H1 (cell line): Measurements from ENCODE around the gene LARP1. TPM values are rescaled to one million over a fixed set of nuclear protein-coding genes. Genes with fewer than 3 reads are reported as not detected.

Experiments
- CTCF ChIA-PET: fragments of 300-600 bp; sonication (Branson Sonifier 250); formaldehyde crosslinking; loops from one replicate; lab custom pipeline; 2021; ENCODE audit not compliant: partially characterized antibody; lab: Charles Lee
- POLR2A ChIA-PET: fragments of 300-600 bp; sonication (Branson Sonifier 250); formaldehyde crosslinking; loops from one replicate; lab custom pipeline; 2021; ENCODE audit warnings: inconsistent platforms; ENCODE audit not compliant: partially characterized antibody; lab: Charles Lee
- DNase-seq, 2 experiments: peaks; one replicate each; pipeline versions ENCODE4 v3.0.0 to v3.0.0-alpha.2; 2010 to 2022; ENCODE audit warnings: low spot score in 2 of 2, low read depth in 1 of 2, mixed read lengths in 1 of 2
- FAIRE-seq: peaks from 2 replicates; lab custom pipeline; 2011; peaks lifted over from hg19 to GRCh38; lab: Jason Lieb, UNC
- H2AFZ ChIP-seq: 2 replicates; pipeline ENCODE4 v1.8.1; 2012; ENCODE audit warnings: low read length, inconsistent platforms
- H2AK5ac ChIP-seq: 2 replicates; pipeline ENCODE4 v1.6.1; 2013; ENCODE audit warnings: low read depth, low read length
- H2BK120ac ChIP-seq: replicated peaks from 2 replicates; pipeline ENCODE3; 2013; ENCODE audit warnings: low read depth, low read length, inconsistent platforms
- H2BK12ac ChIP-seq: 2 replicates; pipeline ENCODE4 v1.6.1; 2013; ENCODE audit warnings: low read depth, low read length
- H2BK15ac ChIP-seq: 2 replicates; pipeline ENCODE4 v1.6.1; 2013; ENCODE audit warnings: low read length
- H2BK20ac ChIP-seq: 2 replicates; pipeline ENCODE4 v1.6.1; 2013; ENCODE audit warnings: low read length
- H2BK5ac ChIP-seq: 2 replicates; pipeline ENCODE4 v1.6.1; 2013; ENCODE audit warnings: low read depth, low read length
- H3K14ac ChIP-seq: 2 replicates; pipeline ENCODE4 v1.6.1; 2013; ENCODE audit warnings: inconsistent platforms; ENCODE audit not compliant: insufficient read length
- H3K18ac ChIP-seq: 2 replicates; pipeline ENCODE4 v1.6.1; 2013; ENCODE audit warnings: low read length; ENCODE audit errors: extremely low read depth
- H3K23ac ChIP-seq: 2 replicates; pipeline ENCODE4 v1.6.1; 2013; ENCODE audit warnings: inconsistent platforms; ENCODE audit not compliant: insufficient read length
- H3K23me2 ChIP-seq: 2 replicates; pipeline ENCODE4 v1.6.1; 2013; ENCODE audit warnings: low read depth, low read length
- H3K27ac ChIP-seq: 2 replicates; pipeline ENCODE4 v1.6.1; 2011; ENCODE audit warnings: low read depth, low read length, inconsistent platforms
- H3K27me3 ChIP-seq, 4 experiments: replicated peaks in 1 of 4; 1 replicate in 1 of 4; 2 replicates in 3 of 4; pipeline versions ENCODE4 v1.6.1 to v1.8.1; 2011 to 2013; ENCODE audit warnings: low read length in 3 of 4, mild to moderate bottlenecking in 3 of 4, inconsistent platforms in 2 of 4, mixed read lengths in 2 of 4, moderate library complexity in 1 of 4; ENCODE audit not compliant: control insufficient read depth in 3 of 4, insufficient read depth in 3 of 4; ENCODE audit errors: extremely low read depth in 1 of 4
- H3K36me3 ChIP-seq, 4 experiments: 2 replicates each; pipeline versions ENCODE4 v1.6.1 to v1.8.1; 2011 to 2013; ENCODE audit warnings: mild to moderate bottlenecking in 4 of 4, low read length in 3 of 4, moderate library complexity in 2 of 4, control low read depth in 1 of 4, inconsistent platforms in 1 of 4; ENCODE audit not compliant: insufficient read depth in 4 of 4, control insufficient read depth in 2 of 4
- H3K4ac ChIP-seq: replicated peaks from 2 replicates; pipeline ENCODE3; 2013; ENCODE audit warnings: low read length, low read depth, mixed read lengths, inconsistent platforms; ENCODE audit not compliant: insufficient read length
- H3K4me1 ChIP-seq, 4 experiments: replicated peaks in 1 of 4; 1 replicate in 1 of 4; 2 replicates in 3 of 4; pipeline versions ENCODE4 v1.6.1 to v1.8.1; 2011 to 2013; ENCODE audit warnings: low read length in 3 of 4, inconsistent platforms in 2 of 4, mixed read lengths in 1 of 4; ENCODE audit not compliant: insufficient read depth in 4 of 4, control insufficient read depth in 3 of 4
- H3K4me2 ChIP-seq, 2 experiments: 2 replicates each; pipeline versions ENCODE4 v1.6.1 to v1.8.1; 2011 to 2013; ENCODE audit warnings: low read depth in 2 of 2, low read length in 2 of 2, control low read depth in 1 of 2, inconsistent platforms in 1 of 2, mild to moderate bottlenecking in 1 of 2; ENCODE audit not compliant: insufficient read depth in 1 of 2
- H3K4me3 ChIP-seq, 4 experiments: fragments of 200-600, 300-600 bp in 1 of 4; sonication (generic), shearing (Covaris generic), sonication (Bioruptor Twin) in 1 of 4; 2 replicates each; pipeline versions ENCODE4 v1.5.1 to v1.8.1; 2011 to 2016; ENCODE audit warnings: low read length in 4 of 4, low read depth in 3 of 4, control low read depth in 2 of 4, inconsistent platforms in 2 of 4, mild to moderate bottlenecking in 2 of 4, mixed read lengths in 1 of 4, moderate library complexity in 1 of 4; ENCODE audit not compliant: insufficient read depth in 2 of 4; ENCODE audit errors: extremely low read depth in 1 of 4
- H3K56ac ChIP-seq: replicated peaks from 2 replicates; pipeline ENCODE3; 2013; ENCODE audit warnings: low read depth, mild to moderate bottlenecking, mixed read lengths, low read length, inconsistent platforms; ENCODE audit not compliant: insufficient read length
- H3K79me1 ChIP-seq: 2 replicates; pipeline ENCODE4 v1.6.1; 2013; ENCODE audit warnings: low read depth, low read length, control low read depth
- H3K79me2 ChIP-seq, 2 experiments: 2 replicates each; pipeline versions ENCODE4 v1.6.1 to v1.8.1; 2012 to 2013; ENCODE audit warnings: low read length in 2 of 2, mild to moderate bottlenecking in 2 of 2, inconsistent platforms in 1 of 2; ENCODE audit not compliant: insufficient read depth in 2 of 2, control insufficient read depth in 1 of 2
- H3K9ac ChIP-seq, 4 experiments: replicated peaks in 1 of 4; 1 replicate in 1 of 4; 2 replicates in 3 of 4; pipeline versions ENCODE4 v1.6.1 to v1.8.1; 2011 to 2013; ENCODE audit warnings: low read depth in 3 of 4, low read length in 3 of 4, control low read depth in 2 of 4, mild to moderate bottlenecking in 2 of 4, moderate library complexity in 2 of 4, inconsistent platforms in 1 of 4; ENCODE audit errors: extremely low read depth in 1 of 4
- H3K9me3 ChIP-seq, 2 experiments: 2 replicates each; pipeline versions ENCODE4 v1.6.1 to v1.8.1; 2012 to 2013; ENCODE audit warnings: mild to moderate bottlenecking in 2 of 2, moderate library complexity in 2 of 2, control low read depth in 1 of 2, inconsistent platforms in 1 of 2, low read depth in 1 of 2, low read length in 1 of 2, mixed read lengths in 1 of 2; ENCODE audit not compliant: insufficient read depth in 2 of 2
- H4K20me1 ChIP-seq, 2 experiments: replicated peaks in 1 of 2; 2 replicates each; pipeline versions ENCODE3 to v1.8.1; 2011 to 2013; ENCODE audit warnings: inconsistent platforms in 2 of 2, low read length in 2 of 2, mild to moderate bottlenecking in 1 of 2; ENCODE audit not compliant: insufficient read depth in 2 of 2, control insufficient read depth in 1 of 2
- H4K5ac ChIP-seq: 2 replicates; pipeline ENCODE4 v1.6.1; 2013; ENCODE audit warnings: low read length, low read depth, mixed read lengths, inconsistent platforms; ENCODE audit not compliant: insufficient read length
- H4K8ac ChIP-seq: 2 replicates; pipeline ENCODE4 v1.8.0; 2013; ENCODE audit warnings: mild to moderate bottlenecking, moderate library complexity, low read length, inconsistent platforms; ENCODE audit not compliant: insufficient read depth; ENCODE audit errors: extremely low read depth
- H4K91ac ChIP-seq: replicated peaks from 2 replicates; pipeline ENCODE3; 2013; ENCODE audit warnings: low read length, mixed read lengths, inconsistent platforms; ENCODE audit not compliant: insufficient read length
- CBX8 ChIP-seq: fragments of 300-800, 300-1000 bp; sonication (generic); IDR thresholded peaks from 2 replicates; pipeline ENCODE4 v1.7.1; 2016; ENCODE audit warnings: low read depth, low read length, borderline replicate concordance
- CTBP2 ChIP-seq: IDR thresholded peaks from 2 replicates; pipeline ENCODE4 v1.7.0; 2011; ENCODE audit warnings: borderline replicate concordance, mild to moderate bottlenecking, moderate library complexity, mixed read lengths, low read length; ENCODE audit not compliant: insufficient read depth, insufficient read length
- GTF2F1 ChIP-seq: IDR thresholded peaks from 2 replicates; pipeline ENCODE4 v1.6.1; 2012; ENCODE audit warnings: low read depth, low read length, improper control_type of control experiment, borderline replicate concordance
- POLR2A ChIP-seq, 2 experiments: IDR thresholded peaks; 1 replicate in 1 of 2; 2 replicates in 1 of 2; pipeline ENCODE4 v1.6.1; 2011; ENCODE audit warnings: low read depth in 2 of 2, low read length in 2 of 2, mild to moderate bottlenecking in 2 of 2; ENCODE audit errors: control extremely low read depth in 1 of 2
- WGBS, 2 experiments: shearing (Covaris generic) in 1 of 2; methylation state at CpG; one replicate each; pipeline versions ENCODE4 v1.1.6 to v1.1.7; 2013 to 2015; ENCODE audit warnings: low lambda C conversion rate in 2 of 2, mixed read lengths in 2 of 2, inconsistent platforms in 1 of 2, low coverage in 1 of 2, missing lambda C conversion rate in 1 of 2; ENCODE audit not compliant: insufficient replicate concordance in 2 of 2, insufficient coverage in 1 of 2, insufficient read length in 1 of 2; ENCODE audit errors: extremely low coverage in 1 of 2, missing lambda C conversion rate in 1 of 2; 5-methylcytosine and 5-hydroxymethylcytosine counted together
- polyA plus RNA-seq, 7 experiments: library from polyadenylated mRNA; depleted of rRNA in 3 of 7; stranded (reverse) in 5 of 7; unstranded in 2 of 7; fragments of >200 nt in 5 of 7; fragments of 200-250 nt in 2 of 7; gene quantifications; 1 replicate in 5 of 7; 2 replicates in 1 of 7; 4 replicates in 1 of 7; pipeline versions ENCODE4 v1.2.1 to v1.2.3, GENCODE V29; 2011 to 2013; ENCODE audit warnings: missing spikeins in 2 of 7, mixed read lengths in 2 of 7
- total RNA-seq: library from RNA; stranded (reverse); fragmentation: NEBNext Ultra II Directional; extraction: Animal tissue kit (Norgen Biotek cat#: 25700); gene quantifications from 2 replicates; pipeline ENCODE4 v1.2.1, GENCODE V29; 2021

LARP1 gene
- total and polyA plus RNA-seq, 2 of the 8 experiments (the other 6 are each of a cell fraction or from before 2014, with no cell fraction given), result 106 to 422 TPM

- Histone ChIP-seq H4K91ac (no peak overlapping the region), H2BK15ac (no peak overlapping the region), H2AK5ac (no peak overlapping the region), H3K36me3 (no peaks in the 10 kb centered on the region), H3K9ac (no peak overlapping the region), H4K20me1 (peaks cover 66 to 68% of the 10 kb centered on the region in 2 experiments), H3K4me1 (peaks cover 9 to 45% (median 37%) of the 10 kb centered on the region in 4 experiments), H3K4me3 (no peak overlapping the region), H3K14ac (no peak overlapping the region), H2AFZ (no peak overlapping the region), H2BK120ac (no peak overlapping the region), H3K4ac (no peak overlapping the region), H3K4me2 (peak overlapping the region; percentile 8 to 24; a peak in 2 of 4 replicates), H2BK12ac (no peak overlapping the region), H3K23ac (no peak overlapping the region), H2BK20ac (no peak overlapping the region), H3K27ac (0 out of 2 replicates have a peak overlapping the region, but pooled peaks have one; percentile 40), H3K27me3 (no peaks in the 10 kb centered on the region), H4K5ac (no peak overlapping the region), H3K79me2 (peaks cover 89 to 99% of the 10 kb centered on the region in 2 experiments), H3K9me3 (no peaks in the 10 kb centered on the region), H2BK5ac (no peak overlapping the region), H3K18ac (no peak overlapping the region), H3K23me2 (peaks cover 2% of the 10 kb centered on the region; the same call in 1 of the 2 replicates), H3K56ac (no peak overlapping the region), H3K79me1 (peaks cover 26% of the 10 kb centered on the region), H4K8ac (no peak overlapping the region)
- 81% methylated on average over 3 of the region's 3 CpGs; no CpG with 5 or more reads in 1 of the 2 experiments for WGBS, 2 experiments
- FAIRE-seq, result no peak
- no peak for DNase-seq
- TF ChIP-seq CBX8, result no peak
- TF ChIP-seq POLR2A (IDR thresholded peaks at IDR 0.05; ENCODE audit: control extremely low read depth in 1 of 2, low read depth in 2 of 2, low read length in 2 of 2), result peak in 1 of 2 experiments; percentile 26; a peak in 1 of 3 replicates
- TF ChIP-seq GTF2F1, result no peak
- TF ChIP-seq CTBP2, result no peak
- POLR2A ChIA-PET, result interaction anchor here (0.6 to 15.0 kb wide), 8 partner anchors 7 to 147 kb away, joined by 3 to 307 read pairs (median 4); partner anchors contain the start of gene CNOT8
- CTCF ChIA-PET, result interaction anchor here (0.9 to 3.3 kb wide), 5 partner anchors 9 to 300 kb away, joined by 3 to 10 read pairs (median 6); no protein-coding TSS in a partner anchor
These were observed 11.5 kb downstream of the LARP1 start for GRCh38 chr5:154766558-154767281.
